HK-2 (cell line): ENCODE data around the gene SLC24A3.

ENCODE experiments used
- DNase-seq: peaks from one replicate; pipeline ENCODE4 v3.0.0-alpha.2; 2018; ENCODE audit not compliant: unreplicated experiment

Gene SLC24A3

GRCh38 chr20:19384940-19385339, 172.5 kb downstream of the SLC24A3 start:
- DNase-seq = no peak

- DNase-seq = no peak
These were observed 174.8 kb downstream of the SLC24A3 start for GRCh38 chr20:19387251-19387650.

GRCh38 chr20:19392344-19393130, 180.1 kb downstream of the SLC24A3 start:
- no peak for DNase-seq

GRCh38 chr20:19396460-19397081, 184.1 kb downstream of the SLC24A3 start:
- no peak for DNase-seq

GRCh38 chr20:19397226-19397625, 184.8 kb downstream of the SLC24A3 start:
- no peak for DNase-seq

GRCh38 chr20:19397666-19398065, 185.2 kb downstream of the SLC24A3 start:
- DNase-seq = no peak

GRCh38 chr20:19401096-19401495, 188.7 kb downstream of the SLC24A3 start:
- DNase-seq = no peak

GRCh38 chr20:19403549-19403948, 191.1 kb downstream of the SLC24A3 start:
- DNase-seq = no peak

- no peak for DNase-seq
These were observed 192.4 kb downstream of the SLC24A3 start for GRCh38 chr20:19404826-19405225.

GRCh38 chr20:19405958-19406357, 193.5 kb downstream of the SLC24A3 start:
- DNase-seq = no peak

GRCh38 chr20:19406381-19406780, 193.9 kb downstream of the SLC24A3 start:
- DNase-seq = no peak

GRCh38 chr20:19407196-19407595, 194.8 kb downstream of the SLC24A3 start:
- DNase-seq = no peak

GRCh38 chr20:19407736-19408135, 195.3 kb downstream of the SLC24A3 start:
- DNase-seq = no peak

- no peak for DNase-seq
These were observed 196.5 kb downstream of the SLC24A3 start for GRCh38 chr20:19408971-19409370.

GRCh38 chr20:19411811-19412210, 199.4 kb downstream of the SLC24A3 start:
- no peak for DNase-seq

GRCh38 chr20:19412254-19412653, 199.8 kb downstream of the SLC24A3 start:
- DNase-seq = no peak

GRCh38 chr20:19414600-19414999, 202.2 kb downstream of the SLC24A3 start:
- DNase-seq = no peak

GRCh38 chr20:19415786-19416185, 203.3 kb downstream of the SLC24A3 start:
- no peak for DNase-seq

- no peak for DNase-seq
These were observed 204.2 kb downstream of the SLC24A3 start for GRCh38 chr20:19416627-19417026.

- no peak for DNase-seq
These were observed 207.0 kb downstream of the SLC24A3 start for GRCh38 chr20:19419396-19419795.

GRCh38 chr20:19423097-19423899, 210.9 kb downstream of the SLC24A3 start:
- DNase-seq = no peak

GRCh38 chr20:19423900-19424620, 211.6 kb downstream of the SLC24A3 start:
- no peak for DNase-seq
